ENCODE results near the gene SH2D4B. TPM values are rescaled to one million over a fixed set of nuclear protein-coding genes. Genes with fewer than 3 reads are reported as not detected.

Gene SH2D4B
- polyA plus RNA-seq, 1 donor from 2014 or later, result 1.4 TPM

GRCh38 chr10:80545258-80545881 lies 7.7 kb downstream of the SH2D4B start:
- Histone ChIP-seq H2AFZ (ENCODE audit: low read depth, low read length) (no peak overlapping the region), H4K20me1 (ENCODE audit: insufficient read depth) (no peaks in the 10 kb centered on the region), H3K4me3 (ENCODE audit: low read length) (no peak overlapping the region), H3K9me2 (ENCODE audit: insufficient read depth, low read length) (no peaks in the 10 kb centered on the region), H3K79me2 (replicated peaks; ENCODE audit: insufficient read depth, low read length) (no peaks in the 10 kb centered on the region), H3K36me3 (ENCODE audit: insufficient read depth, low read length) (no peaks in the 10 kb centered on the region), H3K4me2 (ENCODE audit: low read length) (no peak overlapping the region), H3F3A (ENCODE audit: insufficient read depth, low read length, poor library complexity, severe bottlenecking) (no peaks in the 10 kb centered on the region), H3K9ac (ENCODE audit: low read length) (no peak overlapping the region), H3K9me3 (ENCODE audit: low read length) (no peaks in the 10 kb centered on the region), H3K27ac (ENCODE audit: low read length) (no peak overlapping the region), H3K27me3 (ENCODE audit: insufficient read depth, low read depth, low read length) (no peaks in the 10 kb centered on the region)
- TF ChIP-seq, protein P1, sequence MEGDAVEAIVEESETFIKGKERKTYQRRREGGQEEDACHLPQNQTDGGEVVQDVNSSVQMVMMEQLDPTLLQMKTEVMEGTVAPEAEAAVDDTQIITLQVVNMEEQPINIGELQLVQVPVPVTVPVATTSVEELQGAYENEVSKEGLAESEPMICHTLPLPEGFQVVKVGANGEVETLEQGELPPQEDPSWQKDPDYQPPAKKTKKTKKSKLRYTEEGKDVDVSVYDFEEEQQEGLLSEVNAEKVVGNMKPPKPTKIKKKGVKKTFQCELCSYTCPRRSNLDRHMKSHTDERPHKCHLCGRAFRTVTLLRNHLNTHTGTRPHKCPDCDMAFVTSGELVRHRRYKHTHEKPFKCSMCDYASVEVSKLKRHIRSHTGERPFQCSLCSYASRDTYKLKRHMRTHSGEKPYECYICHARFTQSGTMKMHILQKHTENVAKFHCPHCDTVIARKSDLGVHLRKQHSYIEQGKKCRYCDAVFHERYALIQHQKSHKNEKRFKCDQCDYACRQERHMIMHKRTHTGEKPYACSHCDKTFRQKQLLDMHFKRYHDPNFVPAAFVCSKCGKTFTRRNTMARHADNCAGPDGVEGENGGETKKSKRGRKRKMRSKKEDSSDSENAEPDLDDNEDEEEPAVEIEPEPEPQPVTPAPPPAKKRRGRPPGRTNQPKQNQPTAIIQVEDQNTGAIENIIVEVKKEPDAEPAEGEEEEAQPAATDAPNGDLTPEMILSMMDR (IDR thresholded peaks at IDR 0.05; ENCODE audit: poor library complexity, severe bottlenecking), result no peak
- no peak for TF ChIP-seq SMC3 (conservative IDR thresholded peaks at IDR 0.05; ENCODE audit: poor library complexity)
- TF ChIP-seq MXI1 (conservative IDR thresholded peaks at IDR 0.05; ENCODE audit: poor library complexity, severe bottlenecking), result no peak
- TF ChIP-seq RAD21 (conservative IDR thresholded peaks at IDR 0.05), result no peak
- no peak for TF ChIP-seq POLR2AphosphoS5 (IDR thresholded peaks at IDR 0.05)
- TF ChIP-seq REST (IDR thresholded peaks at IDR 0.05; ENCODE audit: borderline replicate concordance), result no peak
- no peak for TF ChIP-seq EP300 (conservative IDR thresholded peaks at IDR 0.05; ENCODE audit: poor library complexity, severe bottlenecking)

GRCh38 chr10:80552151-80552646 lies 14.5 kb downstream of the SH2D4B start:
- Histone ChIP-seq H3F3A (ENCODE audit: insufficient read depth, low read length, poor library complexity, severe bottlenecking) (no peaks in the 10 kb centered on the region), H3K27me3 (ENCODE audit: insufficient read depth, low read depth, low read length) (no peaks in the 10 kb centered on the region), H3K79me2 (replicated peaks; ENCODE audit: insufficient read depth, low read length) (no peaks in the 10 kb centered on the region), H3K4me2 (ENCODE audit: low read length) (no peak overlapping the region), H4K20me1 (ENCODE audit: insufficient read depth) (no peaks in the 10 kb centered on the region), H3K36me3 (ENCODE audit: insufficient read depth, low read length) (no peaks in the 10 kb centered on the region), H2AFZ (ENCODE audit: low read depth, low read length) (no peak overlapping the region), H3K27ac (ENCODE audit: low read length) (no peak overlapping the region), H3K9ac (ENCODE audit: low read length) (no peak overlapping the region), H3K9me2 (ENCODE audit: insufficient read depth, low read length) (no peaks in the 10 kb centered on the region), H3K9me3 (ENCODE audit: low read length) (no peaks in the 10 kb centered on the region), H3K4me3 (ENCODE audit: low read length) (no peak overlapping the region)
- TF ChIP-seq REST (IDR thresholded peaks at IDR 0.05; ENCODE audit: borderline replicate concordance) (no peak), EP300 (conservative IDR thresholded peaks at IDR 0.05; ENCODE audit: poor library complexity, severe bottlenecking) (no peak), RAD21 (conservative IDR thresholded peaks at IDR 0.05) (no peak), TAF1 (IDR thresholded peaks at IDR 0.05; ENCODE audit: low read depth) (no peak)
